ENCODE measurements around the gene GFM2. TPM values are rescaled to one million over a fixed set of nuclear protein-coding genes. Genes with fewer than 3 reads are reported as not detected.
"Not testable (repeated sequence)": the region's sequence is repeated elsewhere in the genome, so short reads cannot be mapped to it uniquely, and the experiment has no call there.

GFM2 gene
- total RNA-seq, 1 donor from 2014 or later = 31.8 TPM

DNA sequence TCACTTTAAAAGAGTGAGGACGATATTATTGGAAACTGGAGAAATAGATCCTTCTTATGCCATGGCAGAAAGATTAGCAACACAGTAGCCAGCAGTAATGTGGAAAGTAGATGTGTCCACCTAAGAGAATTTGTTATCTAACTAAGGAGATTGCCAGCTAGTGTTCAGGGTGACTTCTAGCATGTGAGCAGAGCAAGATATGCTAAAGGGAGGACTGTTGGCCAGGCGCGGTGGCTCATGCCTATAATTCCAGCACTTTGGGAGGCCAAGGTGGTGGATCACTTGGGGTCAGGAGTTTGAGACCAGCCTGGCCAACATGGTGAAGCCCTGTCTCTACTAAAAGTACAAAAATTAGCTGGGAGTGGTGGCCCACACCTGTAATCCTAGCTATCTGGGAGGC, 87.6 kb downstream of the GFM2 start:
- not testable (repeated sequence) for H3K27me3 ChIP-seq (ENCODE audit: control insufficient read depth in 3 of 3, insufficient read depth in 3 of 3, low read length in 3 of 3); H3K36me3 ChIP-seq (ENCODE audit: control insufficient read depth in 3 of 3, insufficient read depth in 3 of 3, low read length in 3 of 3); H3K4me1 ChIP-seq (ENCODE audit: control insufficient read depth in 3 of 3, insufficient read depth in 3 of 3, low read length in 3 of 3); H3K27ac ChIP-seq (ENCODE audit: low read depth, low read length); H3K9me3 ChIP-seq (ENCODE audit: control insufficient read depth in 3 of 3, low read length in 3 of 3); H3K9ac ChIP-seq (ENCODE audit: low read depth in 1 of 3, low read length in 3 of 3); H3K4me3 ChIP-seq (ENCODE audit: low read length in 3 of 3)

- not testable (repeated sequence) for H3K27ac ChIP-seq (ENCODE audit: low read depth, low read length); H3K9ac ChIP-seq (ENCODE audit: low read depth in 1 of 3, low read length in 3 of 3); H3K9me3 ChIP-seq (ENCODE audit: control insufficient read depth in 3 of 3, low read length in 3 of 3); H3K36me3 ChIP-seq (ENCODE audit: control insufficient read depth in 3 of 3, insufficient read depth in 3 of 3, low read length in 3 of 3); H3K4me3 ChIP-seq (ENCODE audit: low read length in 3 of 3); H3K4me1 ChIP-seq (ENCODE audit: control insufficient read depth in 3 of 3, insufficient read depth in 3 of 3, low read length in 3 of 3); H3K27me3 ChIP-seq (ENCODE audit: control insufficient read depth in 3 of 3, insufficient read depth in 3 of 3, low read length in 3 of 3)
Observed at GRCh38 chr5:74678123-74678522, 88.8 kb downstream of the GFM2 start.

GRCh38 chr5:74676466-74676865, 90.5 kb downstream of the GFM2 start:
- peaks cover 4 to 18% (median 9%) of the 10 kb centered on the region in 3 donors for H3K4me1 ChIP-seq (ENCODE audit: control insufficient read depth in 3 of 3, insufficient read depth in 3 of 3, low read length in 3 of 3)
- not testable (repeated sequence) for H3K4me3 ChIP-seq (ENCODE audit: low read length in 3 of 3); H3K27ac ChIP-seq (ENCODE audit: low read depth, low read length); H3K27me3 ChIP-seq (ENCODE audit: control insufficient read depth in 3 of 3, insufficient read depth in 3 of 3, low read length in 3 of 3); H3K9me3 ChIP-seq (ENCODE audit: control insufficient read depth in 3 of 3, low read length in 3 of 3); H3K36me3 ChIP-seq (ENCODE audit: control insufficient read depth in 3 of 3, insufficient read depth in 3 of 3, low read length in 3 of 3); H3K9ac ChIP-seq (ENCODE audit: low read depth in 1 of 3, low read length in 3 of 3)

DNA sequence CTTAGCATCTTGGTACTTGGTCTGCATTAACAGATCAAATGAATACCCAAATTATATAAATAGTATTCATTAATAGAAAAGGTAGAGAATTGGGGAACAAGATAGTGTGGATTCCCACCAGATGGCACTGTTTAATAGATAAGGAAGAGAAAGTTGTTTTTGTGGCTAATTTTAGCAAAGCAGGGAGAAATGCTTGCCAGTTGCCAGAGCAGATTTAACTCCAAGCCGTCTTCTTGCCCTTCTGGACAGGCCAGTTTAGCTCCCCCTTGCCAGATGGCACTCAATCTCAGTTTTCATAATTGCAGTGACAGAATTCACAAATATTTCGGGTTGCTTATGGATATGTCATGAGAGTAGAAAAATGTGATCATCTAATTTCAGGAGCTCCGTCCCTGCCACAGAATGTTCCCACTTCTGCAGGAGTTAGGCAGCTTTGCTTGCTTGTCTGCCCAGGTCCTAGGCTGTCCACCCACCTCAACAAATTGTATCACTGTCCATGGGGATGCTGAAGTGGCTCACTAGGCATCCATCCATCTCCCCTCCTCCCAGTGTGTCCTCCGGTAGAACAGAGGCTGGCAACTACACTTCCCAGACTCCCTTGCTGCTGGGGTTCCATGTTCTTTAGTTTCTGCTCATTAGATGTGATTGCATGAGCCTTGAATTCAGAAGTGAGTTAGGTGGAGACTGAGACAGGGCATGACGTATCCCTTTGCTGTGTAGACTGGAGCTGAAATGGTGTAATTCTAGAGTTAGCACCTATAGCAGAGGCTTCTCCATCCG, 93.7 kb downstream of the GFM2 start:
- Histone ChIP-seq H3K9ac (ENCODE audit: low read depth in 1 of 3, low read length in 3 of 3) (peak overlapping the region in 2 of 3 donors; percentile 23 to 64), H3K36me3 (ENCODE audit: control insufficient read depth in 3 of 3, insufficient read depth in 3 of 3, low read length in 3 of 3) (no peaks in the 10 kb centered on the region), H3K4me1 (ENCODE audit: control insufficient read depth in 3 of 3, insufficient read depth in 3 of 3, low read length in 3 of 3) (peaks cover 4 to 18% (median 9%) of the 10 kb centered on the region in 3 donors)

DNA sequence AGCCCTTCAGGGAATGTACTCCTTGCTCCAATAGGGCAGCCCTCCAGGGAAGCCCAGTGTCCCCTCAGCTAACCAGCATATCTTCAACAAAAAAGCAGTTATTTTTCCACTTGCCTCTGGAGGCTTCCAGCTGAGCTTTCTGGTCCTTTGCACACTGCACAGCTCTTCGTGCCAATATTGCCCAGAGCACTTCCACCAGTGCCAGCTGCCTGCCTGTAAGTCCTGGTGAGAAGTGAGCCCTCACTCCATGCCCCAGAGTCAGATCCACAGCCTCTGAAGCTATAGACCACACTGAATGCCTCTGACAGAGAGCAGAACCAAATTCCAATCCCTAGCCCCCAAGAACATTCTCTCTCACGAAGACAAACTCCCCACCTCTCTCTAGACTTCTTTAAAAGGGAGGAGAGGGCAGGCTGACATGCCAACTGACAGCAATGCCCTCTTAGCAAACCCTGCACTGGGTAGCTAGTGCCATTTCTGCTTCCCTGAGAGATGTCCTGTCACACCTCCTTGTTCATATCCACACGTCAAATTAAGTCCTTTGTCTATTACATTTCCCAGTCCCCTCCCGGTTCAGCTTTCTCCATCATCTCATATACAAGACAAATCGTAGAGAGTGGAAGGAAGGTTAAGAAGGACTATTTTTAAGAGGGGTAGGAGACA, 94.6 kb downstream of the GFM2 start:
- H3K27me3 ChIP-seq (ENCODE audit: control insufficient read depth in 3 of 3, insufficient read depth in 3 of 3, low read length in 3 of 3) = no peaks in the 10 kb centered on the region
- H3K9me3 ChIP-seq (ENCODE audit: control insufficient read depth in 3 of 3, low read length in 3 of 3) = no peaks in the 10 kb centered on the region
- no peak overlapping the region for H3K27ac ChIP-seq (ENCODE audit: low read depth, low read length)
- peaks cover 4 to 18% (median 9%) of the 10 kb centered on the region in 3 donors for H3K4me1 ChIP-seq (ENCODE audit: control insufficient read depth in 3 of 3, insufficient read depth in 3 of 3, low read length in 3 of 3)
- no peak overlapping the region for H3K4me3 ChIP-seq (ENCODE audit: low read length in 3 of 3)
- no peak overlapping the region for H3K9ac ChIP-seq (ENCODE audit: low read depth in 1 of 3, low read length in 3 of 3)
- no peaks in the 10 kb centered on the region for H3K36me3 ChIP-seq (ENCODE audit: control insufficient read depth in 3 of 3, insufficient read depth in 3 of 3, low read length in 3 of 3)

More for the DNA sequence above, 93.7 kb downstream of the GFM2 start:
- Histone ChIP-seq H3K27me3 (ENCODE audit: control insufficient read depth in 3 of 3, insufficient read depth in 3 of 3, low read length in 3 of 3) (no peaks in the 10 kb centered on the region), H3K9me3 (ENCODE audit: control insufficient read depth in 3 of 3, low read length in 3 of 3) (no peaks in the 10 kb centered on the region), H3K27ac (ENCODE audit: low read depth, low read length) (no peak overlapping the region), H3K4me3 (ENCODE audit: low read length in 3 of 3) (peak overlapping the region; percentile 54 to 76 (median 67))

Small RNA genes lying within 50 kb of the gene (small RNA-seq; reads per million reads assigned to genes)
- not detected for gene RNU6-658P

Other genes with a start within 250 kb of the GFM2 start
- 35.5 TPM for gene ENC1, start 126.4 kb downstream of the GFM2 start, total RNA-seq
- 42.3 TPM for gene HEXB, start 81.9 kb downstream of the GFM2 start, total RNA-seq
- gene NSA2, start 132 bp upstream of the GFM2 start, total RNA-seq = 45.9 TPM
- 0.52 TPM for gene FAM169A, start 99.3 kb upstream of the GFM2 start, total RNA-seq

Data from skeletal muscle tissue (tissue), 5 donors.